GM21619 (cell line): ENCODE measurements around the gene KRTAP5-1.
"Not testable (repeated sequence)": the region's sequence is repeated elsewhere in the genome, so short reads cannot be mapped to it uniquely, and the experiment has no call there.

Experiments
- ATAC-seq: cut with Tn5 transposase; IDR thresholded peaks from one replicate; pipeline ENCODE4 v1.9.1; 2021; ENCODE audit not compliant: unreplicated experiment

The KRTAP5-1 gene, protein sequence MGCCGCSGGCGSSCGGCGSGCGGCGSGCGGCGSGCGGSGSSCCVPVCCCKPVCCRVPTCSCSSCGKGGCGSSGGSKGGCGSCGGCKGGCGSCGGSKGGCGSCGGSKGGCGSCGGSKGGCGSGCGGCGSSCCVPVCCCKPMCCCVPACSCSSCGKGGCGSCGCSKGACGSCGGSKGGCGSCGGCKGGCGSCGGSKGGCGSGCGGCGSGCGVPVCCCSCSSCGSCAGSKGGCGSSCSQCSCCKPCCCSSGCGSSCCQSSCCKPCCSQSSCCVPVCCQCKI

DNA sequence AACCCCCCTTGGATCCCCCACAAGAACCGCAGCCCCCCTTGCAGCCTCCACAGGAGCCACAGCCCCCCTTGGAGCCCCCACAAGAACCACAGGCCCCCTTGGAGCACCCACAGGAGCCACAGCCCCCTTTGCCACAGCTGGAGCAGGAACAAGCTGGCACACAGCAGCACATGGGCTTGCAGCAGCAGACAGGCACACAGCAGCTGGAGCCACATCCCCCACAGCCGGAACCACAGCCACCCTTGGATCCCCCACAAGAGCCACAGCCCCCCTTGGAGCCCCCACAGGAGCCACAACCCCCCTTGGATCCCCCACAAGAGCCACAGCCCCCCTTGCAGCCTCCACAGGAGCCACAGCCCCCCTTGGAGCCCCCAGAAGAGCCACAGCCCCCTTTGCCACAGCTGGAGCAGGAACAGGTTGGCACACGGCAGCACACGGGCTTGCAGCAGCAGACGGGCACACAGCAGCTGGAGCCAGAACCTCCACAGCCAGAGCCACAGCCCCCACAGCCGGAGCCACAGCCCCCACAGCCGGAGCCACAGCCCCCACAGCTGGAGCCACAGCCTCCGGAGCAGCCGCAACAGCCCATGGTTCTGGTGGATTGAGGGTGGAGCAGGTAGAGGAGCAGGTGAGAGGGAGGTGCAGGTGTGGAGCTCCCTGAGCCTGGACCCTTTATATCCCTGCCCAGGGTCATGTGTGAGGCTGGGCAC lies at the start of gene KRTAP5-1:
KRTAP5-1 (minus strand) TSS at position 623 of the 710 bp plus-strand sequence; CDS start at position 589, 34 bp downstream.
- ATAC-seq, result not testable (repeated sequence)

DNA sequence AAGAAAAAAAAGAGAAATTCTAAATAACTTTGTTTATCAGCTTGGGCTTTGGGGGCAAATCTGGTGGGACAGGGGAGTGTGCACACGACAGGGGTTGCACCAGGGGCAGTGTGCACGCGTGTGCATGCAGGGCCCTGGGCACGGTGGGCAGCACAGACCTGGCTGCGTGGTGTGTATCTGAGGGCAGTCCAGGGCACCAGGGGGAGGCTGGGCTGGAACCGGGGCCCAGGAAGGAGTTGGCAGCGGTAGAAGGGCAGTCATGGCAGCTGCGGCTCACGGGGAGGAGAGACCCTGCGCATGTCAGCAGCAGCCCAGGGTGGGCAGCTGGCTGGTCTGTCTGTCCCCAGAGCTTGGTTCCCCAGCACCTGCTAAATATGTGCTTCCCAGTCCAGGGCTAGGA lies 48.8 kb upstream of the KRTAP5-1 start:
- ATAC-seq, result no peak

- no peak for ATAC-seq
These were observed 47.1 kb upstream of the KRTAP5-1 start for GRCh38 chr11:1632053-1632714.

DNA sequence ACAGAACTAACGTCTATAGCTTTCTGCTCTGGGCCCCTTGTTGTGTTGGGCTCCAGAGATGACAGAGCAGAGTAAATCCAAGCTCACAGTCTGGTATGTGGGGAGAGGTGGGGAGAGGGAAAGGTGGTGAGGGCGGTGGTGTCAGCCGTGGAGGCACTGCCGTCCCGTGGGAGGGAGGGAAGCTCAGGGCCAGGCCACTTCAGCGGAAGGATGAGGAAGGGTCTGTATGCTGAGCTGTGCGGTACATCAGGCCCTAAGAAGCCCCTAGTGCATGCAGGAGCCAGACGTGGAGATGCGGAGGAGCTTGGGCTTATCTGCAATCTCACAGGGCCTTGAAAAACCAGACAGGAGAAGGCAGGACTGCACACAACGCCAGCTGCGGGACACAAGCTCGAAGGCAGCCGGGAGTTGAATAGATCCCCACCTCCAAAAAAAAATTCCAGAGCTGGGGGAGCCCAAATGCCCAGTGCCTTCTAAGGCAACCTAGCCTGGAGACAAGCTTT lies 46.0 kb upstream of the KRTAP5-1 start:
- no peak for ATAC-seq

- no peak for ATAC-seq
These were observed 45.2 kb upstream of the KRTAP5-1 start for GRCh38 chr11:1630271-1630670.

GRCh38 chr11:1629326-1630185 lies 44.5 kb upstream of the KRTAP5-1 start, which contains the start of gene KRTAP5-5:
Gene KRTAP5-5, plus strand, starts transcription at chr11:1629775. Its CDS starts 66 bp downstream, at chr11:1629841.
- no peak for ATAC-seq

DNA sequence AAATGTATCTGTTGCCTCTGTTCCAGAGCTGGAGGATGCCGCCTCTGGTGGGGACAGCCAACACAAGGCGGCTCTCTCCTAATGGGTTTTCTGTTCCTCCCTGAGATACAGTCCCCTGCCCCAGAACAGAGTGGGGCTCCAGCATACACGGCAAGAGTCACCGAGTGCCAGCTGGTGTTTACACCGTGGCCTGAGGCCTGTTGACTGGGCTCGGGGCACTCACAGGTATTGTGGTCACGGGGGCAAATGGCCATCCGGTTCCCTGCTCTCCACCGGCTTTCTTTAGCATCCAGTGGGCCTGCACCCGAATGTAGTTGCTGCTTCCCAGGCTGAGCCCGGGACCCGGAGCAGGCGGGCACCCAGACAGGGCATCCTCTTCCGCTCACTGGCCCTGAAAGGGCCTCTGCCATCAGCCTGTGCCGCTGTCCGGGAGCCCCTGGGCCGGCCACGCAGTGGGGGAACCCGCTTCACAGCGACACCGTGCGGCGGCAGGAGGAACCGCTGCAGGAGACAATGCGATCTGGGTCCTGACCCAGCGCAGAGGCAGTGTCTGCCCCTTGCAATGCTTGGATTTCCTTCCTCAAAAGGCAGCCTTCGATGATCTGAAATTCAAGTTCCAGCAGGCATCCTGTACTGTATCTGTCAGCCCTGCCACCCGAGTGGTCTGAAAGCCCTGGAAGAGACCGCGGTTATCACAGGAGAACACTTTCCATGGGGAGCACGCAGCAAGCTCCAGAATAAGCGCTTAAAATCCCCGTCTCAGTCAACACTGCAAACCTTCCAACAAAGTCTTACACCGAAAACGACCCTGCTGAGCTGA lies 43.6 kb upstream of the KRTAP5-1 start:
- ATAC-seq, result no peak

DNA sequence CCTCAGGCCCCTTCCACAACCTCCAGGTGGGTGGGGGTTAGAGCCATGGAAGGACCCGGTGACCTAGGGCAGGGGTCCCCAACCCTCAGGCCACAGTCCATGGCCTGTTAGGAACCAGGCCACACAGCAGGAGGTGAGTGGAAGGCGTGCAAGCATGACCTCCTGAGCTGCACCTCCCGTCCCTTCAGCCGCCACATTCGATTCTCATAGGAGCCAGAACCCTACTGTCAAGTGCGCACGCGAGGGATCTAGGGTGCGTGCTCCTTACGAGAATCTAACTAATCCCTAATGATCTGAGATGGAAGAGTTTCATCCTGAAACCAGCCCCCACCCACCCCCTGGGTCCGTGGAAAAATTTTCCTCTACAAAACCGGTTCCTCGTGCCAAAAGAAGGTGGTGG lies 40.5 kb upstream of the KRTAP5-1 start:
- ATAC-seq, result no peak

DNA sequence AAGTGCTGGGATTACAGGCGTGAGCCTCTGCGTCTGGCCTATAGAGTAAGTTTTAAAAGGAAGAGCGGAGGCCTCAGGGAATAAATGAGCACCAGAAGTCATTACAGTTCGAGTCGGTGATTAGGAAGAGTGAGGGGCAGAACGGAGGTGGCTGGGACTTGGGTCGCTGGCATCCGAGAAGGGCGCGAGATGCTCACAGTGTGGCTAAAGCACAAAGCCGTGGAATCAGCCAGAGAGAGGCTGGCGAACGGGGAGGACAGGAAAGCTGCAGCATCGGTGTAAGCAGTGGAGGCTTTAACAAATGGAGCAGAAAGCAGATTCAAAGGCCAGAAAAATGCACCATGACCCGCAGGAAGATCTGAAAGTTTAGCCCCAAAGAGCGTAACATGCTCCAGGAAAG lies 39.5 kb upstream of the KRTAP5-1 start:
- ATAC-seq, result no peak

DNA sequence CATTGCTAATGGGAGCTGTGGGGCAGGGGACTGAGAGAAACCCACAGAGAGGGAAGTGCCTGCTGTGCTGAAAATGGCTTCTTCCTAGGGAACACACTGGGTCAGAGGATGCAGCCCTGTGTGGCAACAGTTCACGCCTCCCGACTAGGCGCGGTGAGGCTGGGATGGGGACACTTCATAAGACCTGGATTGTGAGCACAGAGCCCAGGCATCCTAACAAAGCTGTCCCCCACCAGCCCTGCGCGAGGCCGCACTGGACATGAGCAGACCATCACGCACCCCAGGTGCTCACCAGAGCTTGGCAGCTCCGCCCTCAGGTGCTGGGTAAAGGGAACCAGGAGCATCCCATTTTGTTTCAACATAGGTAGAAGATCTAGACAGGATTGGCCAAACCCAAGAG lies 38.6 kb upstream of the KRTAP5-1 start:
- ATAC-seq, result no peak

- no peak for ATAC-seq
These were observed 37.0 kb upstream of the KRTAP5-1 start, which contains the start of gene KRTAP5-4 for GRCh38 chr11:1622086-1622485. Gene KRTAP5-4, minus strand, starts transcription at chr11:1622138. Its CDS starts 45 bp downstream, at chr11:1622093.

GRCh38 chr11:1619449-1619848 lies 34.4 kb upstream of the KRTAP5-1 start:
- no peak for ATAC-seq

DNA sequence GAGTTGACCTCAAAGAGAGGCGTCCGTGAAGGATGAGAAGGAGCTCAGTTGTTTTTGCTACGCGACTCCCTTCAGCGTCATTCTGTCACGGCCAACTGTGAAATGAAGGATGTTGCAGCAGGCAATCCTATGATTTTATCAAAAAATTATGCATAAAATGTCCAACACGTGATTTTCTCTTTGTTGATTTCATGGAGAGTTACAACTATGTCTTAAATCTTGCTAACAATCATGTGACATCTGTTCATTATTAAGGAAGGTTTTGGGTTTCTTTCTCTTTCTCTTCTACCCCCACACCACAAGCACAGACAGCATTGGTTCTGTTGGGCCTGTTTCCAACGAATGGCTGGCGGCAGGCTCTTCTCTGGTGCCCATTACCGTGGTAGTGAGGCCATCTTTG lies 33.1 kb upstream of the KRTAP5-1 start:
- ATAC-seq, result no peak

DNA sequence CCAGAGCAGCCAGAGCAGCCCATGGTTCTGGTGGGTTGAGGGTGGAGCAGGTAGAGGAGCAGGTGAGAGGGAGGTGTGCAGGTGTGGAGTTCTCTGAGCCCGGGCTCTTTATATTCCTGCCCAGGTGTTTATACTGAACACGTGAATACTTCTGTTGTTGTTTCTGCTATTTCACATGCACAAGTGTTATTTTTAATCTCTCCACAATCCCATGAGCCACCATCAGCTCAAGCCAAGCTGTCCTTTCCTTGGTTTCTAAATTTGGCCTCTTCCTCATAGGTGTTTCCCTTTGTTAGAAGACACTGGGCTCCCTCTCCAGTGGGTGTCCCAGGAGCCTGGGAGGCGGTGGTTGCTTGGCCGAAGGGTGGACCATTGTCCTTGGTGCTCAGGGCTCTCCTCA lies 23.3 kb upstream of the KRTAP5-1 start, which contains the start of gene KRTAP5-3:
KRTAP5-3 (minus strand) TSS at position 101 of the 400 bp plus-strand sequence; CDS start at position 23, 78 bp downstream.
- no peak for ATAC-seq

DNA sequence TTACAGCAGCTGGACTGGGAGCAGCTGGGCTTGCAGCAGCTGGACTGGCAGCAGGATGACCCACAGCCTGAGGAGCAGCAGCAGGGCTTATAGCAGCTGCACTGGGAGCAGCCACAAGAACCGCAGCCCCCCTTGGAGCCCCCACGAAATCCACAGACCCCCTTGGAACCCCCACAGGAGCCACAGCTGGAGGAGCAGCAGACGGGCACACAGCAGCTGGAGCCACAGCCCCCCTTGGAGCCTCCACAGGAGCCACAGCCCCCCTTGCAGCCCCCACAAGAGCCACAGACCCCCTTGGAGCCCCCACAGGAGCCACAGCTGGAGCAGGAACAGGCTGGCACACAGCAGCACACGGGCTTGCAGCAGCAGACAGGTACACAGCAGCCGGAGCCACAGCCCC lies 22.8 kb upstream of the KRTAP5-1 start:
- not testable (repeated sequence) for ATAC-seq

DNA sequence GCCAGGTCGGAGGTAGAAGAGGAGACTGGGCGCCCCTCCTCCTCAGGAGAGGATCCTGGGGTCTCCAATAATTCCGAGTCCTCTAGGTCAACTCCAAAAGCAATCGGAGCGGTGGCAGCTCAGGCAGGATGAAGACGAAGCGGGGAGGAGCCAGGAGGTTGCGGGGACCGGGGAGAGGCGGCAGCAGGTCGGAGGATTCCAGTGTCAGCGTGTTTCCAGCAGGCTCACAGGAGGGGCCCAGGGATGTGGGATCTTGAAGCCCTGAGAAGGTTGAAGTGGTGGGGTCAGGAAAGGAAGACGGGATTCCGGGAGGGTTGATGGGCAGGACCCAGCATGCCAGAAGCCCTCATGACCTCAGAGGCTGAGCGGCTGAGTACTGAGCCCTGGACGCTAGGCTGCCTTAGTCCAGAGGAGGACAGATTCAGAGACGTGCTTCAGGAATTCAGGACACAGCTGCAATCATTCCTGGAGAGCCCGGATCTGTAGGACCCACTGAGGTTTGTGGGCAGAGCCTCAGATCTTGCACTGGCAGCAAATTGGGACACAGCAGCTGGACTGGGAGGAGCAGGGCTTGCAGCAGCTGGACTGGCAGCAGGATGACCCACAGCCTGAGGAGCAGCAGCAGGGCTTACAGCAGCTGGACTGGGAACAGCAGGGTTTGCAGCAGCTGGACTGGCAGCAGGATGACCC lies 22.2 kb upstream of the KRTAP5-1 start:
- not testable (repeated sequence) for ATAC-seq

GRCh38 chr11:1605923-1606322 lies 20.8 kb upstream of the KRTAP5-1 start:
- ATAC-seq, result peak; percentile 96

DNA sequence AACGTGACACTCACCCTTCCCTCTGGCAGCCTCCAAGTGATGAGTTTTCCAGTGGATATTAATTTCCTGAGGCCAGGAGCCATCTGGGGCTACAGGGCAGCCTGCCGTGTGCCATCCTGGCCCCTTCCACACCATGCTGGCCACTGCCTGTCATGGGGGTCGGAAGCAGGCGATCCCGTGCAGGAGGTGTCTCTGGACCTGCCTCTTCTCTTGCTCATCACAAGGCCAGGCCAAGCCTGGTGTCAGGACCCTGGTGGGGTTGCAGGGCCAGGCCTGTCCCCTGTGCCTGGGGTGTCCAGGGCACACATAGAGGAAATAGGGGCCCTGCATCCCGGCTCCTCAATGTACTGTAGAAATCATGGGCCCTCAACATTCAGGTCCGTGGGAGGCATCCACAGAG lies 19.6 kb upstream of the KRTAP5-1 start:
- ATAC-seq, result no peak

DNA sequence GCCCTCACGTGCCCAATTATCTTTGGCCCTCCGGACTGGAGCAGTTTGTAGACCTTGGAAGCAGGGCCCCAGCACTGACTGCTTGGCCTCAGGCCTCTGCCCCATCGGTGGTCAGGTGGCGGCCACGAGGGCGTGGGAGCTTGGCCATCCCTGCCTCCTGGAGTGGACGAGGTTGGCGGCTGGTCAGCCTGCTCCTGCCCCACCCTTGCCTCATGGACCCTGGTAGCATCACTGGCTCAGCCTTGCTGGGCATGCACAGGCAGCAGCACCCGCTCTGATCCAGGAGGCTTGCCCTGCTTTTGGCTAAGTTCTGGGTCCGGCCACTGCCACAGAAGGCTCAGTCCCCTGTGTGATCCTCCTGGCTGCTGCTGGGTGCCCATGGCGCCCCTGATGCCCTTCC lies 19.1 kb upstream of the KRTAP5-1 start:
- no peak for ATAC-seq
